Left renal pelvis (tissue), 4 donors: ENCODE results near the gene CDC45. TPM values are rescaled to one million over a fixed set of nuclear protein-coding genes. Genes with fewer than 3 reads are reported as not detected.

Experiments used
- DNase-seq, 4 donors: peaks; one replicate each; pipeline ENCODE4 v3.0.0-alpha.2; 2013; ENCODE audit warnings: low read depth in 4 of 4, low spot score in 3 of 4
- polyA plus RNA-seq, 4 donors: library from polyadenylated mRNA; unstranded; fragments of 120-200 nt; gene quantifications; one replicate each; pipeline ENCODE4 v1.2.1, GENCODE V29; 2013; ENCODE audit not compliant: insufficient read length in 4 of 4

CDC45 gene
- polyA plus RNA-seq, 4 donors: 14.0 to 23.6 (median 19.9) TPM

DNA sequence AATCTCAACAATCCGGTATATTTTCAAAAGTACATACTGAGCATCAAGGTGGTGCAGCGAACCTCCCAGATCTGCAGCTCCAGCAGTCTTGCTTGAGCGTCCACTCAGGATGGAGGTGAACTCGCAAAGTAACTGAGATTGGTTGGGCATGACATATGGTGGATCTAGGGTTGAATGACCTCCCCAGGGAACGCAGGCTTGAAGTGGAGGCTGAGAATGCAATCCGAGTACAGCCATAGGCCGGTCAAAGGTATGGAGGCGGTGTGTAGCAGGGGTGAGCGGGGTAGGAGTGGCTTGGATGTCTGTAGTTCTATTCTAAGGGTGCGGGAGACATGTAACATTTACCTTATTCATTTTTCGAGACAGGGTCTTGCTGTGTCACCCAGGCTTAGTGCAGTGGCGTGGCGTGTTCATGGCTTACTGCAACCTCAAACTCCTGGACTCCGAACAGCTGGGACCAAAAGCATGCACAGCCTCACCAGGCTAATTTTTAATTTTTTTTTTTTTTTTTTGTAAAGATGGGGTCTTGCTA is 31.6 kb upstream of the CDC45 start:
- DNase-seq: no peak

DNA sequence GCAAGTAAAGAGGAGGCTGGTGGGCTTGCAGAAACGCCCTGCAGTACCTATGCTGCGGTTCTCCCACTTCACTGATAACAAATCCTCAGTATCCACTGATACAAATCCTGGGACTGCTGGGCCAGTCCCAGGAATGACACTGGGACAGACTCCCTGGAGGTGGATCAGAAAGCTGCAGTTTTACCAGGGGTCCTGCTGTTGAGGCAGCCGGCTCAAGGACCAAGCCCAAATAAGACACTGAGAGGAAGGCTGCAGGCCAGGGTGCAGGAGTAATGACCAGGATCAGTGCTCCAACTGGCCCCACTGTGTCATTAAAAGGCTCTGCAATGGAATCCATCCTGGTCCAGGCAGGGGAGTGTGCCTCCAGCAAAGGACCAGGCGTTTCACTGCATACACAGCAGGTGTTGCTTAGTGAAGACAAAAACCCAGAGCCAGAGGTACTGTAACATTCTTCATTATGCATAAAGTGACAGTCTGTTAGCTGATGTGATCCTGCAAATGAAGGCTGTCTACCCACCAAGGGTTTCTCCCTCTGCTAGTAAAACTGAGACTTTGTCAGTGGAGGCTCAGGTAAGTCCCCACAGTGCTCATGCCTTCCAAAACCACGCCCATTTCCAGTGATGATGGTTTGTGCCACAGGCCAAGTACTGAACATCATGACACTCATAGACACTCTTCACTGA is 30.8 kb upstream of the CDC45 start:
- no peak for DNase-seq

- no peak for DNase-seq
Measured at GRCh38 chr22:19449422-19449767, 30.3 kb upstream of the CDC45 start.

DNA sequence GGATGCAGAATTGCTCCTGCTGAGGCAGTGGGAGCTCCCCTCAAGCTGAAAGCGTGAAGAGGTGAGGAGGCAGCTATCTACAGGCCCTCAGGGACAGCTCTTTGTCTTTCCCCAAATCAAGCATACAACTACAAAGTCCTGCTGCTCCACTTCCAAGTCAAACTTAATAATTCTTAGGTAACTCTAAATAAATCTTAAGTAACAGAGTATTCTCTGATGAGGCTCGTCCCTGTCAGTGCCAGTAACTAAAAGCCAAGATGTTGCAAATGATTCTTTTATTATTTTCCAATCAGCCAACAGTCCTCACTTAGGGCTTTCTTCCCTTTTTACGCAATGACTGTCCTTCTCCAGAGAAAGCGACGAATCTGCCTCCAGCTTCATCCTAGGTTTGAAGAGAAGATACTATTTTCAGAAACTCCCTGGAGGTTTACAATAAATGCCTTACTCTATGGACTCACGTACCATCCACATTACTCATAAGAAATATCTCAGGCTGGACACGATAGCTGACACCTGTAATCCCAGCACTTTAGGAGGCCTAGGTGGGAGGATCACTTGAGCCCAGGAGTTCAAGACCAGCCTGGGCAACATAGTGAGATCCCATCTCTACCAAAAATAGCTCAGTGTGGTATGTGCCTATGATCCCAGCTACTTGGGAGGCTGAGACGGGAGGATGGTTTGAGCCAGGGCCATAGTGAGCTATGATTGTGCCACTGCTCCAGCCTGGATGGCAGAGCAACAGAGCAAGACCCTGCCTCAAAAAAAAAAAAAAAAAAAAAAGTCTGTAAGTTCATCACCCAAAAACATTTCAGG is 29.2 kb upstream of the CDC45 start:
- no peak for DNase-seq

- DNase-seq: no peak
Measured at GRCh38 chr22:19451570-19451969, 28.1 kb upstream of the CDC45 start.

GRCh38 chr22:19453718-19454117 is 26.0 kb upstream of the CDC45 start:
- no peak for DNase-seq

DNA sequence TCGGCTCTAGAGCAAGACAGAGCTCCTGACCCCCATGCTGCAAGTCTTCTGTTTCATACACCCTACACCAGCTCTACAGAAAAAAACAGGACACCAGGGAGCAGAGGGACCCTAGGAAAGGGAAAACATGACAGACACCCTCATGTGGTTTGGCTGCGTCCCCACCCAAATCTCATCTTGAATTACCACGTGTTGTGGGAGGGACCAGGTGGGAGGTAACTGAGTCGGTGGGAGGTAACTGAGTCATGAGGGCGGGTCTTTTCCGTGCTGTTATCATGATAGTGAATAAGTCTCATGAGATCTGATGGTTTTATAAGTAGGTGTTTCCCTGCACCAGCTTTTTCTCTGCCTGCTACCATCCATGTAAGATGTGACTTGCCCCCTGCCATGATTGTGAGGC is 25.6 kb upstream of the CDC45 start:
- no peak for DNase-seq

DNA sequence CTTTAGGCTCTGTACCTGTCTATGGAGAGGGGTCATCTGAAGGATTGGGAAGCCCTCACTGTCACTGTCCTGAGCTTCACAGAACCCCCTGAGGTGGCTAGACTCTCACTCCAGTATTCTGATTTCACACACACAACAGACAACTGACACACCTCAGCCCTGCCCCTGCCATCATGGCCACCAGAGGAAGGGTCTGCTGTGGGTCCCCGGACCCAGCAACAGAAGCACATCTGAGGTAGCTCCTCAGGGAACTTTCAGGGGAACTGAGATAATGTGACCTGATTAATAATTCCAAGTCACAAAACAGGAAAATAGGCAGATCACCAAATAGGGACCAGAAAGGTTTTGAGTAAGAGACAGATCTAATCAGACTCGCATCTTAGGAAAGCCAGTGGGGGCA is 24.7 kb upstream of the CDC45 start:
- no peak for DNase-seq

DNA sequence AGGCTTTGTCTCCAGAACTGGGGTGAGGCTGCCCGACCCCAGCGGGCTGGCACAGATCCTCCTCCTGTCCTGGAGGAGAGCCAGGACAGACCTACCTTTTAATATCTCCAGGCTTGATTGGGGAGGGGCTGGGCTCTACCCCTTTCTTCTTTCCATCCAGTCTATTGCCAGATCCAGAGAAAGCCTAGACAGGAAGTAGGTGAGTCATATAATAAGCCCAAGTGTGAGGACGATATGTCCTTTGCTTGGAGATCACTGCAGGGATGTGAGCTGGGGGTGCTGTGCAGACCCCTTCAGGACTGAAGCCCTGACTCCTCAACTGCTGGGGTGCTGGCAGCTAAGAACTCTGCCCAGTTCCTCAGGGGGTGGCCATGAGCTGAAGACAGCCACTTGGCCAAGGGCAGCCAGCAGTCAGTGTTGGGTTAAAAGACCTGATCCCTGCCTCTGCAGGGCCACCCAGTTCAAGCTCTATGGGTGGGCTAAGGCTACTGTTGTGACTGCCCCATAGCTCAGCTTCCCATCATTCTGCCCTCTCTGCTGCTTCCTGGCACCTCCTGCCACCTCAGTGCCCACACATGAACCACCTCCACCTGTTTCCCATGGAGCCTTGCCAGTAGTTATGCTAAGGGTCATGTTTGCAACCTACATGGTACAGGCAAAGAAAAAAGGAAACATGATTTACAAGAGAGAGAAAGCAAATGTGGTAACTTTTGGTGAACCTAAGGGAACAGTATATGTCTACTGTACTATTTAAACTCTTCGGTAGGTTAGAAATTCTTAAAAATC is 23.9 kb upstream of the CDC45 start:
- DNase-seq: no peak

GRCh38 chr22:19456541-19456940 is 23.2 kb upstream of the CDC45 start:
- DNase-seq: no peak

GRCh38 chr22:19457828-19458428 is 21.8 kb upstream of the CDC45 start:
- DNase-seq: no peak

- DNase-seq: no peak
Measured at GRCh38 chr22:19460036-19460435, 19.7 kb upstream of the CDC45 start.

GRCh38 chr22:19461506-19461905 is 18.2 kb upstream of the CDC45 start:
- DNase-seq: no peak

DNA sequence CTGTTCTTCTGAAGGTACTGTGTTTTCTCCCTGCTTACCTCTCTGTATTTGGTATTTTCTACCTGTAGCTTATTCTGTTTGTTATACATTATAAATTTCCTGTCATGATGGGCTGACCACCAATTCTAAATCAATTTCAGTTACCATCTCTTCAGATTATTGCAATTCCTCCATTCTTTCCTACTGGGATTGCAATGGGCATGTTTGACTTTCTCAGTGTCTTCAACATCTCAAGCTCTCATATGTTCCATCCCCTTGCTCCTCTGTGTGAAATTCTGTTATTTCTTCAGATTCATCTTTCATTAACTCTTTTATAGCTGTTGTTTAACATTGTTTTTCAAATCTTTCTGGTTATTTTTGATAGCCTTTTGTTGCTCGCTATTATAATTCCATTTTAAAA is 16.7 kb upstream of the CDC45 start:
- DNase-seq: no peak

GRCh38 chr22:19463491-19464469 is 15.9 kb upstream of the CDC45 start:
- no peak for DNase-seq

GRCh38 chr22:19464546-19464945 is 15.2 kb upstream of the CDC45 start:
- DNase-seq: no peak

- DNase-seq: no peak
Measured at GRCh38 chr22:19464975-19465374, 14.7 kb upstream of the CDC45 start.

GRCh38 chr22:19466126-19466716 is 13.5 kb upstream of the CDC45 start:
- DNase-seq: no peak
